NOMO-1 treated with DMSO at 0.1 percent for 48 hours (cell line): Measurements from ENCODE around the gene STK38L.

Source experiments
- DNase-seq: peaks from one replicate; lab custom pipeline; 2025; ENCODE audit not compliant: unreplicated experiment; lab: John Stamatoyannopoulos, UW

Gene STK38L

DNA sequence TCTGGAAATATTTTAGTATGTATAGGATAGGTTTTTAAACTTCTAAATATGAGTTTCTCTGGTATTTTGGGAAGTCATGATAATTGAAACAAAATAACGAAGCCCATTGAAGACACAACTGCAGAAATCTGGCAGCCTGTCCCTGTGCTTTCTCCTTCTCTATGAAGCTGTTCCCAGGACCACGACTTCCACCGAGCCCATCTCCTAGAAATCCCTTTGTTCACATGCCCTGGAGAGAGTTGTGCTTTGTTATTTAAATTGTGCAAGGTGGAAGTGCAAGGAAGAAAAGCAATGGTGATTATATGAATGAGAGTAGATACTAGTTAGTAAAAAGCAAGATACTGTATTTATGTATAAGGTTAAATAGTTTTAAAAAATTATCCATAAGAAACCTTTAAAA is 32.2 kb downstream of the STK38L start:
- DNase-seq = no peak

DNA sequence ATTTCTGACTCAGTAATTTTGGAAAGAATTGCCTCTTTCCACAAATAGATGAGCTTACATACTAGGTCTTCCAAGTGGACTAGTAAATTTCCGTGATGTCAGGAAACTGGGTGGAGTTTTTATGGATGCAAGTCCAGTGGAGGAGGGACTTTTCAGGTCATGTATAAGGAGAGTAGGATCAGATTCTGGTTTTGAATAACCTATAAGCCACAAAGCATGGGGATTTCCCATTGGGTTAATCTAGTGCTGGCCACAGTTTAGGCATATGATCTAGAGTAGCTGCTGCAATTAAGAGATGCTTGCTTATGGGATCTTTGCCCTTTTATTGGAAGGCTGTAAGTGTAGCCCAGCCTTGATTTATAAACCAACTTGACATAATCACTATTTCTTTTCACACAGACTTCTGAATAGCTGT is 33.8 kb downstream of the STK38L start:
- DNase-seq = no peak

DNA sequence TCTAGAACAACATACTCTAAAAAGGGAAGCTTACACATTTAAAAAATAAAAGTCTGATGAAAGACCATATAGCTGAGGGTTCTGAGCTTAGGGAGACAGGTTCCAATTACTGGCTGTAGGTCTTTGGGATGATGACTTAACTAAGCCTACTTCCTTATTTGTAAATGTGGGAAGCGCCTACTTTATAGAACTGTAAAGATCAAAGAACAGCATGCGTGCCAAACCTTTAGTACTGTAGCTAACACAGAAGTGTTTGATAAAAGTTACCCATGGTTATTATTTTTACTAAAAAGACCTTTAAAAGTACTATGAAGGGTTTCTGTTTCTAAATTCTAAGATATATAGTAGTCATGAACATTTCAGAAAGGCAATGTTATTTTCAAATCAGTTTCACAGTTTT is 35.7 kb downstream of the STK38L start:
- DNase-seq = peak; percentile 66

DNA sequence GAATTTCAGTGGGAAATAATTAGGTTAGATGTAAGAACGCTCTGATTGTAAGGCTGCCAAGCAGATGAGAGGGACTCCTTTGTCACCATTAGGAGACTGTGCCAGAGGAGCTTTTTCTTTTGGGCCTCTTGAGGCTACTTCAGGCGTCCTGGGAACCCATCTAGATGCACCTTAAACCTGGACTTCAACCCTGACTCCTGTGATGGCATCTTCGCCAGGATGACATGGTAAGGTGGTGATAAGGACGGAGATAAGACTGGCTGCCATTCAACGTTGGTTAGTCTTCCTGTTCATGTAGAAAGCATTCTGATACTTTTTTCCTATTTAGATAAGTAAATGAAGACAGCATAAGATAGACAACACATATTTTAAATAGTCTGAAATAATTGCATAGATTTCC is 36.3 kb downstream of the STK38L start:
- no peak for DNase-seq

DNA sequence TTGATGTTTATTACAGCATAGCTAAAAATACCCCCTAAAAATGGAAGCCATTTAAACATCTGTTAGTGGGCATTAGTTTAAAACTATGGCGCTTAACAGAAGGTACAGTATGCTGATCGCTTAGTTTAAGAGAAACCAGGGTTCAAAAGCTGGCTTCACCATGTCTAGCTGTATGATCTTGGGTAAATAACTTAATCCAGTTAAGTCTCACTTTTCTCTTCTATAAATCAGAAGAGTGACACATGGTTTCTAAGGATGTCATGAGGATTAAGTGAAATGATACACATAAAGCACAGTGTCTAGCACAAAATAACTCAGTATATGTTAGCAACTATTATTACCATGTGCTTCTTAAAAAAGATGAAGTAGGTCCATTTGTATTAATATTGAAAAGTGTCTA is 38.7 kb downstream of the STK38L start:
- no peak for DNase-seq

DNA sequence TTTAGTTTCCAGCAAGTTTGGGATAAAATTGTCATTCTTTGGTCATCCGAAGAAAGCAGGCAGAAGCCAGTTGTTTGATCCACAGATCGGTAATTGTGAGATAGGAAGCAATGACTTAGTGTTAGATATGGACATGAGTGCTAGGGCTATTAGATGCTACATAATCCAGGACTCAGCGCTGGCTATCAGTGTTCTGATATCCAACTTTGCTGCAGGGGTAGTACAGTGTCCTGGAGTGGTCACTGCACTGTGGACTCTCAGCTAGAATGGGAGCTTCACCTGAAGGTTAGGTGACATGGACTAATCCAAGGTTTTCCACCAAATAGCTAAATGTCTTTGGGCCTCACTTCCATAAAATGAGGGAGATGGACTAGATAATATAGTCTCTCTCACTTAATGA is 39.9 kb downstream of the STK38L start:
- DNase-seq = no peak

DNA sequence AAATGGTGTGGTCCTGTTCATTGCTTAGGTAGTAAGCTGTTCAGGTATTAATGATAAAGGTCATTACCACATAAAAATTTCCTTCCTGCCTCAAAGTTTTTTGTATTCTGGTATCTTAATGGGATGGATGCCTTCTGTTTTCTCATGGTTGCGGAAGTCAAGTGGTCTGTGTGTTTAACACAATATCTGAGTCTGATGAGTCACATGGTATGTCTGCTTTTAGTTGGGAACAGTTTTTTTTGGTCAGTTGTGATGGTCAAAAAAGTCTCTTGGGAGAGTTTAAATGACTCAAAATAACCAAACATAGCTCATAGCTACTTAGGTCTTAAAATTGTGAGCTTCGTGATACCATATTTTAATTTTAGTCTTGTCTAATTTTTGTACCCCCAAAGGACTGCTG is 40.7 kb downstream of the STK38L start:
- no peak for DNase-seq

DNA sequence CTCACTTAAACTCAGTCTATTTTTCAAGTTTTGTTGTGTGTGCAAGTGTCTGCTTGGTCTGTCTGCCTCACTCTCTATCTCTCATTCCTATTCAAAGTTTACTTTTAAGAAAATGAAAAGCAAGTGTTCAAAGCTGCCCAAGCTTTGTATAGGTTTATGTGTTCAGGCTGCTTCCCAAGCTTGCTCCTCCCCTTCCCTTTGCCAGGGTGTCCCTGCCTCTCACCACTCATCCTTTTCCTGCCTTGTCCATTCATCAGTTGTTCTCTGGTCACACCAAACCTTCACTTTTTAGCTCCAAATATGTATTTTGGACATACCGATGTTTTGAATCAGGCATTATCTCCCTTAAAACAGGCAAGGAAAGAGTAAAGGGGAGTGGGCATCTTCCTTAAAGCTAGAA is 41.3 kb downstream of the STK38L start:
- DNase-seq = no peak

DNA sequence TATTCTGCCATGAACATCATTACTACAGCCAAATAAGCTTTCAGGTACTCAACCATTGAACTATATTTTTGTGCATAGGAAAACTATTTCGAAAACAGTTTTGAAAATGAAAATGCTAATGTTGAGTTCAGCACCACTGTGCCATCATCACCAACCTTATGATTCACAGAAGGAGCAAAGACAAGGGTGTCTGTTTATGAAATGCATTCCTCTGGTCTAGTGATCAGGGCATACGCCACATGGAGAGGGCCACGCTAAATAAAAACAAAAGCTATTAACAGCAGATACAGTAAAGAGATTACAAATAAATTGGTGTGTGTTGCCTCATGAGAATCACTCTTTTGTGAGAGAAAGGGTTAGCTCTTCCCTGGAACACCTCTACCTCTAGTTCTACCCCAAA is 45.3 kb downstream of the STK38L start:
- no peak for DNase-seq

DNA sequence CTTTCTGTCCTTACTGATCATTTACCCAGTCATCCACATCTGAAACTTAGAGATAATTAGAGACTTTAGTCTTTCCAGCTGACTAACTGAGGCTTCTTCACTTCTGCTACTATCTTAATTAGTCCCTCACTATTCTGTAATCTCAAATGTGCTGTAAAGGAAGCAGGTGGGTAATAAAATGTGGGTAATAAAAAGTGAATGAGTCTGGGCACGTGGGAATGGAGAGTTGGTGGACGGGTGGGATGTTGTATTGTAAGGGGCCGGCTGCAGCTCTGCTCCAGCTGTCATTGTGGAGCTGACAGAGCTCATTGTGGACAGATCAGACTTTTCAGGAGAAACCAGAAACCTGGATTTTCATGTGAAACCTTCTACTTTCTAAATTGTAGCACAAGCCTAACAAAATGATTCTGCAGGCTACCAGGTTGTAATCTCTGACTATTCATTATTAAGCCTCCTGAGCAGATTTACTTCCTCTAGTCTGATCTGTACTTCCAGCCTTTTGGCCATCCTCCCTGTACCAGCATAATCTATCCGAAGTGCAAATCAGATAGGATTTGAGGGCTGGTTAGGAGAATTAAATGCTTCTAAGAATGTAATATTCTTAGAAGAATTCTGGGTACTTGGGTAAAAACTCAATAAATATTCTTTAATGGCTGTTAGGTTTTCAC is 46.5 kb downstream of the STK38L start:
- no peak for DNase-seq

DNA sequence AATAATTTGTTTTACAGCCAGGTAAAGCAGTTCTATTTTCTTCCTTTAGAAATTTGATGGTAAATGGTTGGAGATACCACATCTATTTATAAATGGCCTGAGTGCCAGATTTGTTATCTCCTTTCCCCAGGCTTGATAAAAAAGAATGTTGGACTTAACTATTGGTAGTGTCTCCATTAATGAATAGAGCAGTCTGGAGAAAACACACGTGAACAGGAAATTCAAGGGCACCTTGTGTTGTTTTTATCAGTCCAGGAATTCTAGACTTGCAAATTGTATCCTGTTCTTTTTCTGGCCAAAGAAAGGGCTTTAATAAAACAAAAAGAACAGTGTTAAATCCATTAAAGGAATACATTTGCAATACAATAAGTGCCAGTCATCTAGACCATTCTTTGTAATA is 47.8 kb downstream of the STK38L start:
- no peak for DNase-seq

DNA sequence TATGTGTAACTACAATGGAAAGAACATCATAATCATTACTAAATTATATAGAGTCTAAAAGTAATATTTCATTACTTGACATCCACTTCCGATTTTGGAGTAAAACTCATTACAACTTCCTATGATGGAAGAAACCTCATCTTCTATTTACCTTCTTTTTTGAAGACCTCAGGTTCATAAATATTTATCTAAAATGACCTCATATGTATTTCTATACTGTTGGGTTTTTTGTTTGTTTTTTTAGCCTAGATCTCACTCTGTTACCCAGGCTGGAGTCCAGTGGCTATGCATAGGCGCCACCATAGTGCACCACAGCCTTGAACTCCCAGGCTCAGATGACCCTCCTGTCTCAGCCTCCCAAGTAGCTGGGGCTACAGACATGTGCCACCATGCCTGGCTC is 48.6 kb downstream of the STK38L start:
- DNase-seq = no peak

DNA sequence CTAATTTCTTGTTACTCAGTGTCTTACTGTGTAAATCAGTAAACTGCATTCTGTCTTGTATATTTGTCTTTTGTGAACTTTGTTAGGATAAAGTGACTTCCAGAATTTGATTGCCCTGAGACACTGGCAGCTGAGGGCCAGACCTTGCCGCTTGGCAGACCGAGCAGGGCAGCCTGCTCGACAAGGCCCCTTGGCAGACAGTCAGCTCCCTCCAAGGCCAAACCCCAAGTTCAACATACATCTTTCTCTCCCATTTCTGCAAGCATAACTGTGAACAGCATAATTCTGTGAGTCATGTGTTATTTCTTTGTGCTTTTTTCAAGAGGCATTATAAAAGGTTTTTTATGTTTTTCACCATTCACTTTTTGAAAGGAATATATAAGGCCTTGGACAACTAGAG is 49.4 kb downstream of the STK38L start:
- DNase-seq = no peak

DNA sequence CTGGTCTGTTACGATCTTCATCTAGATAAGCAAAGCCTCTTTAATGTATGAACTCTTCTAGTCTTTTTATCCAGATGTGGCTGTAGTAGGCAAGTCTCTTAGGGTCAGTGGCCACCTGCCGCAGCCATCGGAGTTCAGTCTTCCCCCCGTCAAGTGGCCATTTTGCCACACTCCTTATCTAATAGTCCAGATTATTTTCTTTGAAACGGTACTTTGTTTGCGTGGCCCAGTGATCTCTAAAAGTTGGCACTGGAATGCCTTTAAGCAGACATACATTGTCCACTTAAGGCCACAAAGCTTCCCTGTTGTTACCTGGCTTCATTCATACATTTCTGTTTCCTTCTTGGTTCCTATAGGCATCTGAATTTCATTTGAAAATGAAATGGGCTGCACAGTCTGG is 52.6 kb downstream of the STK38L start:
- DNase-seq = no peak

DNA sequence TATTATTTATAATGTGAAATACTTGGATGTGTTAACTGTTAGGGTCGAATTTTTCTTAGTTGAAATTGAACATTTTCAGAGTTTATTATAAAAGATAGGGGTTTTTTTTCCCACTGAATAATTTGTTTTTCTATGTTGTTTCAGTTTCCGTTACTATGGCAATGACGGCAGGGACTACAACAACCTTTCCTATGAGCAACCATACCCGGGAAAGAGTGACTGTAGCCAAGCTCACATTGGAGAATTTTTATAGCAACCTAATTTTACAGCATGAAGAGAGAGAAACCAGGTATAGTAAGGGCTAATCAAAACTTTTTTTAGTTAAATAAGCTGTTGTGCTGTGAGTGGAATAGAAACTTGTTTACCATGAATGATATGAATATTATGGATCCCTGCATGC is 53.5 kb downstream of the STK38L start:
- no peak for DNase-seq

DNA sequence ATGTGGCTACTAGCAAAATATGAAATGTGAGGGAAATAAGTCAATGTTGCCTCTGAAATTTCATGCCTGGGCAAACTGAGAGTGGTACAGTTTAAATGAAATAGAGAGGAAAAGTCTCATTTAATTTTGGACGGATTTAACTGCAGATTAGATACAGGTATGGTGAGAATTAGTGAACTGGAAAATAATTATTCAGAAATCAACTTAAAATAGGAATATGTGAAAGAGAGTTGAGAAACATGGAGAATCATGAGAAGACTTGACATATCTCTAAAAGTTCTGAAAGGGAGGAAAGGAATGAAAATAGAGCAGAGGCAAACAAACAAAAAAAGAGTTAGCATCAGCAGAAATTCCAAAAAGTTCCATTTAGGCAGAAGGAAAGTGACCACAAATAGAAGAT is 55.0 kb downstream of the STK38L start:
- DNase-seq = no peak

DNA sequence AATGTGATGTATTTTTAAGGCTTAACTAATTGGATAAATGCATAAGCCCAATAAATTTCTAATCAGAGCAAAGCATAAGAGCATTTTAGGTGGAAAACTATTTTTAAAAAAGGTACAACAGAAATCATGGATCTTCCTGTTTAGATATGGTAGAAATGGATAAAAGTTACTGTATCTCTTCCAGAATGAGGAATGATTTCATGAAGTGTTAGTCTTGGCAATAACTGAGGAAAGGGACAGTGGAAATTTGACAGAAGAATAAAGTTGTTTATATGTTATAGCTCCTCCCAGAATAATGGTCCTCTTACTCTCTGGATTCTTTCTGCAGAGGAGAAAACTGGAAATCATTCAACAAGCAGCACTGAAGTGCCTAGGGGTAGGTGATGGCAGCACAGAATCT is 56.1 kb downstream of the STK38L start:
- no peak for DNase-seq

DNA sequence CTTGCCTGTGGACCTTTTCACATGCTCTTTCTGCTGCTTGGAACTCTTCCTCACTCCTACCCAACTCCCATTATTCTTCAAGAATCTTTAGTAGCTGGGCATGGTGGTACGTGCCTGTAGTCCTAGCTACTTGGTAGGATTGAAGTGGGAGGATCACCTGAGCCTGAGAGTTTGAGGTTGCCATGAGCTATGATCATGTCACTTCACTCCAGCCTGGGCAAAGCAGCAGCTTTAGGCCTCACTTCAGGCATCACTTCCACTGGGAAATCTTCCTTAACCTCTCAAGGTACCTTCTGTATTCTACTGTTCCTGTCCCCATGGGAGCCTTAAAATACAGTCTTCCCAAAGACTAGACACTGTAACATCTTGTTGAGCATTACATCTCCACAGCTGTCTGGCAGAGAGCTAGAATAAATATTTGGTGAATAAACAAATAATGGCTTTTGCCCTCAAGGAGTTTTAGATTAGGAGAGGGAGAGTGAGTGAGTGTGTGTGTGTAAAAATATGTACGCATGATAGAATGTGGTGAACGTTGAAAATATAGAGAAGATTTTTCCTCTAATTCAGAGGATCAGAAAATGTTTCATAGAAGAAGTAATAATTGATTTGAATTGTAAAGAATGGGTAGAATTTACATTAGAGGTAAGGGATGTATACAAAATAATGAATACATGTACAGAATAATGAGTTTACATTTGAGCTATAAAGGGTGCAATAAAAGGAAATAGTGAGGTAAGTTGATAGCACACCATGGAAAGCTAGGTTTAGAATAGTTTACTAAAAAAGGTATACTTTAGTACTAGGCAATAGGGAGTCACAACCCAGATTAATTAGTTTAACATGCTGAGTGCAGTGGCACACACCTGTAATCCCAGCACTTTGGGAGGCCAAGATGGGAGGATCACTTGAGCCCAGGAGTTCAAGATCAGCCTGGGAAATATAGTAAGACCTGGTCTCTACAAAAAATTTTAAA is 59.3 kb downstream of the STK38L start:
- DNase-seq = no peak

DNA sequence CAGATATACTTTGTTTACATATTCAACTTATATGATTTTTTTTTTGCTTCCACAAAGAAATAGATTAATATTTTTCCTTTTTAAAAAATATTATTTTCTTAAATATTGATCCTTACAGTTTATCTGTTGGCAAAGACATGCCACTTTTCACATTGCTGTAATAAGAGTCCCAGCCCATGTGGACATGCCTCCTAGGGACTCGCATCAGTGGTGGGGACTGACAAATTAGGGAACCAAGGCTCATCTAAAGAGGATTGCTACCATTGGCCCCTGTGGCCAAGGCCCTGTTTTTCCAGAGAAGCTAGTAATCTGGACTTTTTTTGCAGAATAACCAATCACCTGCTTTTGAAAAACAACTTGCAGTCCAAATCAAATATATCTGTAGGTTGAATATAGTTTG is 60.8 kb downstream of the STK38L start:
- DNase-seq = no peak

DNA sequence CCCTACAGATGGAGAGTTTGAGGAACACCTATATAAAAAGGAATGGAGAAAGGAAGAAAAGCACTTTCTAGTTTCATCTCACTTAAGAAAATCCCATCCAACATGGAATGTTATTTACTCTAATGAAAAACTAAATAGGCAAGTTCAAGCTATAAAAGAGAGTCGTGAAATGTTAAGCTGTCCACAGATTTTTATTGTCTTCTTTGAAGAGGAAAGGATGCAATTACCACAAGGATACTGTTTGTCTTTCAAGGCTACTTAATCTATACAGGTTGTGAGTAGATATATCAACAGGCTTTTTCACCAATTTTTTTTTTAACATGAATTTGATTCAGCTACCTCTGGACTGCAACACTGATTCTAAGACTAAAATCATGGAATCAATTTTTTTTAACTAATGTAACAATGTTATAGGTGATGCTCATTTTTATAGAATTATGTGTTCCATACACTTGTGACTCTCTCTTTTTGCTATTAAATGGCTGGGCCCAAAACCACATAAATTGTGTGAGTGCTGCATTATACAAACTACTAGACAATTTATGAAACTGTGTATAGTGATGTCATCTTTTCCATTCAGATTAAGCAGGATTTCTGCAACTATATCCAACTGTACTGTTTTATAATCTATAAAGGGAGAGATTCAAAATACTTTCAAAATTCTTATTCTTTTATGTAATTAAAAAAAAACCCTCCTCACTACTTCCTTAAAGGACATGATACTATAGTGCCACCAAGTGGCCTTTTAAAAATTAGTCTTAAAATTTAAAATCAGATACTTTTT is 61.8 kb downstream of the STK38L start:
- DNase-seq = peak; percentile 66

DNA sequence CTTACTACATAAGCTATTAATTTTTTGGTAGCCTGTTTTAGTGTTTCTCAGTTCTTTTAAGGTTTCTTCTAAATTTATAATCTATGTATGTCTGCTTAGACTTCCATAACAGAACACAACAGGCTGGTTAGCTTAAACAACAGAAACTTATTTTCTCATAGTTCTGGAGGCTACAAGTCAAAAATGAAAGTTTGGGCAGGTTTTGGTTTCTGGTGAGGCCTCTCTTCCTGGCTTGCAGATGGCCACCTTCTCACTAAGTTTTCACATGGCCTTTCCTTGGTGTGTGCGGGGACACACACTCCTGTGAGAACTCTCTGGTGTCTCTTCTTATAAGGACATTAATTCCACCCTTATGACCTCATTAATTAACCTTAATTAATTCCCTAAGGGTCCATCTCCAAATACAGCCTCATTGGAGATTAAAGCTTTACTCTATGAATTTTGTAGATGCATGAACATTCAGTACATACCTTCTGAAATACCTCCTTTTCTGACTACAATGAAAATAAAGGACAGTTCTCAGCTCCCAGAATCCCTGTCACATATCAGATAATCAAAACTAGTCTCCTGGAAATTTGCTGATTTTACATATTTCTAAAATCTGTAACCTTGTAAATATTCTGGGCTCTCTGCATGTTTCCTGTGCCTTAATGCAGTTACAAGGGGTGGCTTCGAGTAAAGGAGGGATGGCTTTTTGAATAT is 65.4 kb downstream of the STK38L start:
- DNase-seq = no peak
